HEK293T (cell line): ENCODE results near the gene ITGAV.

Experiments
- BHLHE40 ChIP-seq: fragments of 450-650 bp; IDR thresholded peaks from 2 replicates; pipeline ENCODE4 v1.6.1; 2016; ENCODE audit warnings: mild to moderate bottlenecking, moderate library complexity, borderline replicate concordance
- FOXA1 ChIP-seq: fragments of 450-650 bp; IDR thresholded peaks from 2 replicates; pipeline ENCODE4 v1.6.1; 2016; ENCODE audit warnings: mild to moderate bottlenecking
- FOXM1 ChIP-seq: fragments of 450-650 bp; IDR thresholded peaks from 2 replicates; pipeline ENCODE4 v1.6.1; 2017; ENCODE audit warnings: mild to moderate bottlenecking, borderline replicate concordance
- HDGF ChIP-seq: fragments of 450-650 bp; IDR thresholded peaks from 2 replicates; pipeline ENCODE4 v1.6.1; 2017; ENCODE audit warnings: antibody characterized with exemption, borderline replicate concordance
- SP1 ChIP-seq: fragments of 450-650 bp; IDR thresholded peaks from 2 replicates; pipeline ENCODE4 v1.6.1; 2017
- TARDBP ChIP-seq: fragments of 450-650 bp; IDR thresholded peaks from 2 replicates; pipeline ENCODE4 v1.6.1; 2016
- TF ChIP-seq, protein P1 (sequence below): fragments of 450-650 bp; IDR thresholded peaks from 2 replicates; pipeline ENCODE4 v1.6.1; 2016

- TF ChIP-seq SP1 = no peak
- TF ChIP-seq FOXM1 = no peak
- TF ChIP-seq, protein P1, sequence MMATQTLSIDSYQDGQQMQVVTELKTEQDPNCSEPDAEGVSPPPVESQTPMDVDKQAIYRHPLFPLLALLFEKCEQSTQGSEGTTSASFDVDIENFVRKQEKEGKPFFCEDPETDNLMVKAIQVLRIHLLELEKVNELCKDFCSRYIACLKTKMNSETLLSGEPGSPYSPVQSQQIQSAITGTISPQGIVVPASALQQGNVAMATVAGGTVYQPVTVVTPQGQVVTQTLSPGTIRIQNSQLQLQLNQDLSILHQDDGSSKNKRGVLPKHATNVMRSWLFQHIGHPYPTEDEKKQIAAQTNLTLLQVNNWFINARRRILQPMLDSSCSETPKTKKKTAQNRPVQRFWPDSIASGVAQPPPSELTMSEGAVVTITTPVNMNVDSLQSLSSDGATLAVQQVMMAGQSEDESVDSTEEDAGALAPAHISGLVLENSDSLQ = no peak
- no peak for TF ChIP-seq BHLHE40
- TF ChIP-seq TARDBP = no peak
- no peak for TF ChIP-seq HDGF
- TF ChIP-seq FOXA1 = no peak
Measured at GRCh38 chr2:186560254-186560653, 29.6 kb upstream of the ITGAV start.
